ENCODE results near the gene MANSC1.
A peak's percentile ranks its signal among the peaks of the same experiment; 100 is the strongest.
"Not testable (repeated sequence)": the region's sequence is repeated elsewhere in the genome, so short reads cannot be mapped to it uniquely, and the experiment has no call there.

The MANSC1 gene

GRCh38 chr12:12365446-12365802 is 15.4 kb upstream of the MANSC1 start:
- no peak for DNase-seq (ENCODE audit: low read depth)

- no peak for DNase-seq (ENCODE audit: low read depth)
These were observed 14.9 kb upstream of the MANSC1 start for GRCh38 chr12:12364787-12365445.

GRCh38 chr12:12358528-12358927 is 8.5 kb upstream of the MANSC1 start:
- no peak for DNase-seq (ENCODE audit: low read depth)

GRCh38 chr12:12357719-12358461 is 7.8 kb upstream of the MANSC1 start:
- DNase-seq (ENCODE audit: low read depth) = no peak

DNA sequence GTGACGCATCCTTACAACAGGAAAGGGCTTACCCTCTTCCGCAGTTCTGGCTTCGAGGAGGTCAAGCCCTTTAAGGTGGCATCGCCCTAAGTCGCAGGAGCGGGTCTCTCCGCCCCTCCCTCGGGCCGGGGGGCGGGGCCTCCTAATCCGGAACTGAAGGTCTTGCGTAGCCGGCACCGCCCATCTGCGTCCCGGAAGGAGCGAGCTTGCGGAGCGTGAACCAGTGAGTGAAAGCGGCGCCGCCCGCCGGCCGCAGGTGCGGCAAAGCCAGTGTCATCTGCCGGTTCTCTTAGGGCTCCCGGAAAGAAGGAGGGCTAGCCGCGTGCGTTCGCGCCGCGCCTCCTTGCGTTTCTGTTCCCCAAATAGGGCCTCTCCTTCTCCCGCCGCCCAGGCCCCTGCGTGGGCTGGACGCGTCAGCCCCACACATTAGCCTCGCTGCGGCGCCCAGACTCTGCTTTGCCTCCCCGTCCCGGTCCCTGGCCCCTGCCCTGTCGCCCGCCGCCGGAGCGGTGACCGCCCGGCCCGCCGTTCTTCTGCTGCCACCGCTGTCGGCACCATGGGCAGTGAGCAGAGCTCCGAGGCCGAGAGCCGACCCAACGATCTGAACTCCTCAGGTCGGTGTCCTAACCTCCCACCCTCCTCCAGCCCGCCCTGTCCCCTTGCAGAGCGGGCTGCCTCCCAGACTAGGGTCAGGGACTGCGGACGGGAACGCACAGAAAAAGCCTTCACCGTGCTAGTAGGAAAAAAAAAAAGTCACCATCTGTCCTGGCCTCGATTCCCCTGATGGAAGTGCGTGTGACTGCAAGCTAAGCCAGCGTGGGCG is 7.1 kb upstream of the MANSC1 start, which contains the start of gene BORCS5:
TSS of gene BORCS5 (plus strand) at position 183 of the 823 bp plus-strand sequence. CDS start at position 557, 374 bp downstream.
- DNase-seq (ENCODE audit: low read depth) = peak; percentile 49

DNA sequence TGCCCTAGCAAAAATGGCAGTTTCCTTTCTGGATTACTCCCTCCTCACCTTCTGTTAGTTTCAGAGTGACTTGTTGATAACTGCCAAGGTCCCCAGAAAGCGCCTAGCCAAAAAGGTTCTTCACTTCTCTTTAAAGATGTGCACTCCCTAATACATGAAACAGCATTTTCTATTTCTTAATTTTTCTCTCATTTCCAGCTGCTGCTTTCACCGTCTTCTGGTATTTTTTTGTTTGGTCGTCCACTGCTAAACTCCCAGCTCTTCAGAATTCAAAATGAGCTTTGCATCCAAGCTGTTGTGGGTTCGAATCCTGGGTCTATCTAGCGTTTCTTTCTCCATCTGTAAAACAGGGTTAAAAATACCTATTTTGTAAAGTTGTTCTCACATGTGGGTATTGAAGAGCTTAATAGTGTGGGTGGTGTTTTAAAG is 6.4 kb upstream of the MANSC1 start:
- no peak for DNase-seq (ENCODE audit: low read depth)

GRCh38 chr12:12353807-12354206 is 3.8 kb upstream of the MANSC1 start:
- DNase-seq (ENCODE audit: low read depth) = no peak

DNA sequence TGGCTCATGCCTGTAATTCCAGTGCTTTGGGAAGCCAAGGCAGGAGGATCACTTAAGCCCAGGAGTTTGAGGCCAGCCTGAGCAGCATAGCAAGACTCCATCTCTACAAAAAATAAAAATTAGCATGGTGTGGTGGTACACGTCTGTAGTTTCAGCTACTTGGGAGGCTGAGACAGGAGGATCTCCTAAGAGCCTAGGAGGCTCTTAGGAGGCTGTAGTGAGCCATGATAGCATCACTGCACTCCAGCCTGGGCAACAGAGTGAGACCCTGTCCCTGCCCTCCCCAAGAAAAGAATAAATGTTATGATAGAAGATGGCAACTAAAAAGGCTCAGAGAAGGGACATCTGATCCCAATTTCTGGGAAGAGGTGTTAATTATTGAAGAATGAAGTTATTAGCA is 3.2 kb upstream of the MANSC1 start:
- DNase-seq (ENCODE audit: low read depth) = no peak

GRCh38 chr12:12351468-12352185 is 1.6 kb upstream of the MANSC1 start:
- not testable (repeated sequence) for DNase-seq (ENCODE audit: low read depth)

DNA sequence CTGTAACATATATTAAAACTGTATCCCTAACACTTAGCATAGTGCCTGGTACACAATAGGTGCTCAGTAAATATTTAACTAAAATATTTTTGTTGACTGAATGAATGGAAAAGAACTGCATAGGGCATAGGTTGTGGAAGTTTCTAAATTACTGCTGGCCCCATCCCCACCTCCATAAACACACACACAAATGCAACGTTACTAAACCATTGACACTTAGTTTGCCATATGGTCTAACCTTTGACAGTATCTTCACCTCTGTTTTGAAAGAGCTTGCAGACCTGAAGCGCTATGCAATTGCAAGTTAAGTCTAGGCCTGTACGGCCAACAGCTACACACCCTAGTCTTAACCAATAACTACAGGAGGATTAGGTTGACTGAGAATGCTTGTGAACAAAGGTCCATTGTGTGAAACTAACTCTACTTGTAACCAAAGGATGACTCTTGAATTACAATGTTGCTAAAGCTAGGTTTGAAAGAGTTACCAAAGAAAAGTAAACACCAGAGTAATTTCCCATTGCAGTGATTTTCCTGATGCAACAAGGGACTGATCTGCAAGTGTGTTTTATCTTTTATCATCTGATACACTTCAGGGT is 924 bp upstream of the MANSC1 start:
- no peak for DNase-seq (ENCODE audit: low read depth)

- no peak for DNase-seq (ENCODE audit: low read depth)
These were observed 11.4 kb downstream of the MANSC1 start for GRCh38 chr12:12338527-12339168.

DNA sequence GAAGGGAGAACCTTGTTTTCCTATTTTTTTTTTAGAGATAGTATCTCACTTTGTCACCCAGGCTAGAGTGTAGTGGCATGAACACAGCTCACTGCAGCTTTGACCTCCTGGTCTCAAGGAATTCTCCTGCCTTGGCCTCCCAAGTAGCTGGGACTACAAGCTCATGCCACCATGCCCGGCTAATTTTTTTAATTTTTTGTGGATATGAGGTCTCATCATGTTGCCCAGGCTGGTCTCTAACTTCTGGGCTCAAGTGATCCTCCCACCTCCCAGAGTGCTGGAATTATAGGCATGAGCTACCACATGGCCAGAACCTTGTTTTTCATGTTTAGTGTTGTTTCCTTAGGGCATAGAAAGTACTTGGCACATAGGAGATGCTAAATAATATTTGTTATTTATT is 13.5 kb downstream of the MANSC1 start:
- DNase-seq (ENCODE audit: low read depth) = no peak

GRCh38 chr12:12336049-12336411 is 14.0 kb downstream of the MANSC1 start:
- DNase-seq (ENCODE audit: low read depth) = no peak

- no peak for DNase-seq (ENCODE audit: low read depth)
These were observed 15.5 kb downstream of the MANSC1 start for GRCh38 chr12:12334367-12335040.

DNA sequence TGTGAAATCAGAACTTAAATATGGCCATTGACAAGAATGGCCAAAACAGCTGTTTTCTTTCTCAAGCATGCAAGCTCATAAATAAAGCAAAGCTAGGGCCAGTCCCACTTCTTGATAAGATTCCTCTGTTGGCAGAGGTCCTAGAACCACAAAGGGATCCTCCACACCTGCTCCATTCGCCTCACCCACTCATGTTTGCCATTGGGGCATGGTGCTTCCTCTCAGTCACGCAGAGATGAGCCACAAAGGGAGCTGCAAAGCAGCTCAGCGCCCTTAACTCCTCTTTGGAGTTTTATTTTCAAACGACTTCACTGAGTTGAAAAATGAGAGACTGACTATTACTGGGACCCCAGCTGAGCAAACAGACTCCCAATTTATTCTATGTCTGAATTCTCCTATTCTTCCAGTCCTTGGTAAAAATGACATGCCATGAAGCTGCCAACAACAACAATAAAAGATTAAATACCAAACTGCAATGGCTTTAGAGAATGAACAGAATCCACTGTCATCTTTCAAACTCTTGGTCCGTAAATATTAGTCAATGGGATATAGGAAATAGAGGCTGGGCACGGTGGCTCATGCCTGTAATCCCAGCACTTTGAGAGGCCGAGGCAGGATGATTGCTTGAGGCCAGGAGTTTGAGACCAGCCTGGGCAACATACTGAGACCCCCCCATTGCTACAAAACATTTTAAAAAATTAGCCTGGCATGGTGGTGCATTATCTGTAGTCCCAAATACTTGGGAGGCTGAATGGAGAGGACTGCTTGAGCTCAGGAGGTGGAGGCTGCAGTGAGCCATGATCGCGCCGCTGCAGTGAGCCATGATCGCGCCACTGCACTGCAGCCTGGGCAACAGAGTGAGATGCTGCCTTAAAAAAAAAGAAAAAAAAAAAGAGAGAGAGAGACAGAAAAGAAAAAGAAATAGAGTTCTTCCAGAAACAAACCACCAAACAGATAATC is 16.4 kb downstream of the MANSC1 start:
- no peak for DNase-seq (ENCODE audit: low read depth)

DNA sequence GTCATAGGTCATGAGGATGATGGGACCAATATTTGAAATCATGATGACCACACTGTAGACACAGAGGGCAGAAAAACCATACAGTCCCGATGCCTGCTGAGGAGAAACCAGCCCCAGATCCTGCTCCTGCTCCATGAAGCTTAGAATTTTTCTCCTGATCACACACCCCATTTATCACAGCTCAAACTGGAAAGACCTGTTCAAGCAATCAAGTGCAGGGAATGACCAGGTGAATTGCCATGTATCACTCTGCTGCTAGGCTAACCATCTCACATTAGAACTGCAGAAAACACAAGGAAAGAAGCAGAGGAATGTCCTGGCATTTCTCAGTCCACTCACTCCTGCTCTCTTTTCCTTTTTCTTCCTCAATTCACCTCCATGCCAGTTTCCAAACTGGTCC is 18.1 kb downstream of the MANSC1 start:
- no peak for DNase-seq (ENCODE audit: low read depth)

GRCh38 chr12:12331244-12331771 is 18.7 kb downstream of the MANSC1 start:
- no peak for DNase-seq (ENCODE audit: low read depth)

GRCh38 chr12:12327802-12328201 is 22.2 kb downstream of the MANSC1 start:
- DNase-seq (ENCODE audit: low read depth) = no peak

DNA sequence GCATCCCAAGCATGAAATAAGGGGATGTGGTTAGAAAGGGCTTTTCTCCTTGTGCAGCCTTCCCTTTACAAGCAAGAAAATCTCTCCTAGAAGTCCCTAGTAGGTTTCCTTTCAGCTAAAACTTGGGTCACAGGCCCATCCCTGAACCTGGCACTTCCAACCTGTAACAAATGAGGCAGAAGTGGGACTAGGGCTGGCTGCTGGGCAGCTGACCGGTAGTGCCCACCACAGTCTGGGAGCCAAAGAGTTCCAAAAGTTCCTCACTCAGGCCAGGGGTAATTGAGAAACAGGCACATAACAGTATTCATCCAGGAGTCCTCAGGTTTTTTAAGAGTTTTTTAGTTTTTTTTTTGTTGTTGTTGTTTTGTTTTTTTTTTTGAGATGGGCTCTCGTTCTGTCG is 23.8 kb downstream of the MANSC1 start:
- no peak for DNase-seq (ENCODE audit: low read depth)
